Measurements from ENCODE around the gene SOD1. TPM values are rescaled to one million over a fixed set of nuclear protein-coding genes. Genes with fewer than 3 reads are reported as not detected.

The SOD1 gene
- total RNA-seq, 1 donor from 2014 or later = 232 TPM

- TF ChIP-seq CTCF (conservative IDR thresholded peaks at IDR 0.05) = no peak
- peaks cover 9% of the 10 kb centered on the region for H3K36me3 Mint-ChIP-seq
- no peak overlapping the region for H3K4me3 Mint-ChIP-seq
- H3K27ac Mint-ChIP-seq = no peak overlapping the region
- no peaks in the 10 kb centered on the region for H3K27me3 Mint-ChIP-seq
- H3K9me3 Mint-ChIP-seq = no peaks in the 10 kb centered on the region
- DNase-seq (ENCODE audit: extremely low spot score, unreplicated experiment) = no peak
- H3K4me1 Mint-ChIP-seq (ENCODE audit: unreplicated experiment) = no peaks in the 10 kb centered on the region
Observed at GRCh38 chr21:31677047-31677446, 17.6 kb downstream of the SOD1 start.

GRCh38 chr21:31678478-31678877, 19.0 kb downstream of the SOD1 start:
- Mint-ChIP-seq H3K9me3 (no peaks in the 10 kb centered on the region), H3K4me1 (ENCODE audit: unreplicated experiment) (no peaks in the 10 kb centered on the region), H3K27ac (no peak overlapping the region), H3K4me3 (no peak overlapping the region), H3K27me3 (no peaks in the 10 kb centered on the region), H3K36me3 (peaks cover 9% of the 10 kb centered on the region)
- no peak for DNase-seq (ENCODE audit: extremely low spot score, unreplicated experiment)
- TF ChIP-seq CTCF (conservative IDR thresholded peaks at IDR 0.05) = no peak

- H3K9me3 Mint-ChIP-seq = no peaks in the 10 kb centered on the region
- H3K36me3 Mint-ChIP-seq = peaks cover 35% of the 10 kb centered on the region
- H3K4me1 Mint-ChIP-seq (ENCODE audit: unreplicated experiment) = no peaks in the 10 kb centered on the region
- H3K4me3 Mint-ChIP-seq = no peak overlapping the region
- no peak for TF ChIP-seq CTCF (conservative IDR thresholded peaks at IDR 0.05)
- no peak overlapping the region for H3K27ac Mint-ChIP-seq
- DNase-seq (ENCODE audit: extremely low spot score, unreplicated experiment) = no peak
- H3K27me3 Mint-ChIP-seq = no peaks in the 10 kb centered on the region
Observed at GRCh38 chr21:31682620-31683019, 23.1 kb downstream of the SOD1 start.

- Mint-ChIP-seq H3K27me3 (no peaks in the 10 kb centered on the region), H3K4me3 (no peak overlapping the region), H3K4me1 (ENCODE audit: unreplicated experiment) (no peaks in the 10 kb centered on the region), H3K36me3 (peaks cover 35% of the 10 kb centered on the region), H3K27ac (no peak overlapping the region), H3K9me3 (no peaks in the 10 kb centered on the region)
- peak; percentile 17 for TF ChIP-seq CTCF (conservative IDR thresholded peaks at IDR 0.05)
- no peak for DNase-seq (ENCODE audit: extremely low spot score, unreplicated experiment)
Observed at GRCh38 chr21:31683029-31683428, 23.5 kb downstream of the SOD1 start.

- H3K9me3 Mint-ChIP-seq = no peaks in the 10 kb centered on the region
- H3K4me1 Mint-ChIP-seq (ENCODE audit: unreplicated experiment) = no peaks in the 10 kb centered on the region
- TF ChIP-seq CTCF (conservative IDR thresholded peaks at IDR 0.05) = no peak
- H3K4me3 Mint-ChIP-seq = no peak overlapping the region
- H3K27ac Mint-ChIP-seq = no peak overlapping the region
- no peak for DNase-seq (ENCODE audit: extremely low spot score, unreplicated experiment)
- H3K36me3 Mint-ChIP-seq = peaks cover 34% of the 10 kb centered on the region
- H3K27me3 Mint-ChIP-seq = no peaks in the 10 kb centered on the region
Observed at GRCh38 chr21:31684918-31685317, 25.4 kb downstream of the SOD1 start.
